ENCODE results near the gene ELMO1.

Gene ELMO1

GRCh38 chr7:37332243-37333016, 116.2 kb downstream of the ELMO1 start:
- Histone ChIP-seq H3K4me1 (ENCODE audit: control insufficient read depth, low read depth, low read length) (no peaks in the 10 kb centered on the region), H3K4me3 (ENCODE audit: low read length) (no peak overlapping the region), H3K18ac (ENCODE audit: low read length) (no peak overlapping the region), H2BK120ac (ENCODE audit: low read depth, low read length) (no peak overlapping the region), H3K27ac (ENCODE audit: low read depth, low read length) (no peak overlapping the region), H3K36me3 (ENCODE audit: control insufficient read depth, insufficient read depth, low read length) (no peaks in the 10 kb centered on the region), H3K23ac (ENCODE audit: low read length) (no peak overlapping the region), H3K4me2 (ENCODE audit: low read length) (no peak overlapping the region), H4K5ac (ENCODE audit: low read length) (no peak overlapping the region), H2BK5ac (ENCODE audit: low read length) (no peak overlapping the region), H2AK5ac (ENCODE audit: low read length) (no peak overlapping the region), H3K79me2 (ENCODE audit: control insufficient read depth, insufficient read depth, low read length) (no peaks in the 10 kb centered on the region), H3K9ac (ENCODE audit: low read length) (no peak overlapping the region), H3K27me3 (ENCODE audit: insufficient read depth, low read length, poor library complexity) (no peaks in the 10 kb centered on the region), H3K56ac (ENCODE audit: low read length) (no peak overlapping the region), H3K4ac (ENCODE audit: low read depth, low read length) (no peak overlapping the region), H3K79me1 (ENCODE audit: low read length) (no peaks in the 10 kb centered on the region), H2BK15ac (replicated peaks; ENCODE audit: low read depth) (no peak overlapping the region), H4K8ac (ENCODE audit: low read depth, low read length) (no peak overlapping the region)
- WGBS (ENCODE audit: extremely low coverage, insufficient coverage, low lambda C conversion rate) = no CpG with 5 or more reads among the region's 9 CpGs
- DNase-seq = no peak

DNA sequence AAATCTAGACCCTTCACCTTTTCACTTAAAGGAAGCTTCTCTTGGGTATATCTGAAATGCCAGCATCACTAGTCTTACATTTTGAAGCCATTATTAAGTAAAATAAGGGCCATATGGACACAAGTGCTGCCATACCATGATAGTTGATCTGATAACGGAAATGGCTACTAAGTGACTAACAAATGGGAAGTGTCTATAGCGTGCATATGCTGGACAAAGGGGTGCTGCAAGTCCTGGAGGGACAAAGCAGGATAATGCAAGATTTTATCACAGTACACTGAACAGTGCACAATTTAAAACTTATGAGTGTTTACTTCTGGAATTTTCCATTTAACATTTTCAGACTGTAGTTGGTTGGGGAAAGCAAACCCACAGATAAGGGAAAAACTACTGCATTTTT, 117.9 kb downstream of the ELMO1 start:
- Histone ChIP-seq H3K27ac (ENCODE audit: low read depth, low read length) (no peak overlapping the region), H3K4ac (ENCODE audit: low read depth, low read length) (no peak overlapping the region), H3K9ac (ENCODE audit: low read length) (no peak overlapping the region), H3K79me2 (ENCODE audit: control insufficient read depth, insufficient read depth, low read length) (no peaks in the 10 kb centered on the region), H3K27me3 (ENCODE audit: insufficient read depth, low read length, poor library complexity) (no peaks in the 10 kb centered on the region), H3K23ac (ENCODE audit: low read length) (no peak overlapping the region), H3K36me3 (ENCODE audit: control insufficient read depth, insufficient read depth, low read length) (no peaks in the 10 kb centered on the region), H3K79me1 (ENCODE audit: low read length) (no peaks in the 10 kb centered on the region), H2BK15ac (replicated peaks; ENCODE audit: low read depth) (no peak overlapping the region), H4K5ac (ENCODE audit: low read length) (no peak overlapping the region), H2AK5ac (ENCODE audit: low read length) (no peak overlapping the region), H3K18ac (ENCODE audit: low read length) (no peak overlapping the region), H3K4me1 (ENCODE audit: control insufficient read depth, low read depth, low read length) (no peaks in the 10 kb centered on the region), H3K4me2 (ENCODE audit: low read length) (no peak overlapping the region), H3K56ac (ENCODE audit: low read length) (no peak overlapping the region), H3K4me3 (ENCODE audit: low read length) (no peak overlapping the region), H2BK5ac (ENCODE audit: low read length) (no peak overlapping the region), H2BK120ac (ENCODE audit: low read depth, low read length) (no peak overlapping the region), H4K8ac (ENCODE audit: low read depth, low read length) (no peak overlapping the region)
- no peak for DNase-seq
- WGBS (ENCODE audit: extremely low coverage, insufficient coverage, low lambda C conversion rate) = no CpG with 5 or more reads among the region's 2 CpGs

GRCh38 chr7:37329940-37330339, 118.7 kb downstream of the ELMO1 start:
- H3K4ac ChIP-seq (ENCODE audit: low read depth, low read length) = no peak overlapping the region
- H3K4me1 ChIP-seq (ENCODE audit: control insufficient read depth, low read depth, low read length) = no peaks in the 10 kb centered on the region
- no peak for DNase-seq
- no peak overlapping the region for H3K4me3 ChIP-seq (ENCODE audit: low read length)
- H2BK120ac ChIP-seq (ENCODE audit: low read depth, low read length) = no peak overlapping the region
- H3K18ac ChIP-seq (ENCODE audit: low read length) = no peak overlapping the region
- H2BK5ac ChIP-seq (ENCODE audit: low read length) = no peak overlapping the region
- H4K8ac ChIP-seq (ENCODE audit: low read depth, low read length) = no peak overlapping the region
- no peak overlapping the region for H3K23ac ChIP-seq (ENCODE audit: low read length)
- no peaks in the 10 kb centered on the region for H3K27me3 ChIP-seq (ENCODE audit: insufficient read depth, low read length, poor library complexity)
- no peak overlapping the region for H2AK5ac ChIP-seq (ENCODE audit: low read length)
- H3K36me3 ChIP-seq (ENCODE audit: control insufficient read depth, insufficient read depth, low read length) = no peaks in the 10 kb centered on the region
- no peak overlapping the region for H2BK15ac ChIP-seq (replicated peaks; ENCODE audit: low read depth)
- H3K9ac ChIP-seq (ENCODE audit: low read length) = no peak overlapping the region
- H3K4me2 ChIP-seq (ENCODE audit: low read length) = no peak overlapping the region
- no peak overlapping the region for H4K5ac ChIP-seq (ENCODE audit: low read length)
- no peaks in the 10 kb centered on the region for H3K79me2 ChIP-seq (ENCODE audit: control insufficient read depth, insufficient read depth, low read length)
- WGBS (ENCODE audit: extremely low coverage, insufficient coverage, low lambda C conversion rate) = no CpG with 5 or more reads among the region's 2 CpGs
- no peaks in the 10 kb centered on the region for H3K79me1 ChIP-seq (ENCODE audit: low read length)
- H3K56ac ChIP-seq (ENCODE audit: low read length) = no peak overlapping the region
- H3K27ac ChIP-seq (ENCODE audit: low read depth, low read length) = no peak overlapping the region

DNA sequence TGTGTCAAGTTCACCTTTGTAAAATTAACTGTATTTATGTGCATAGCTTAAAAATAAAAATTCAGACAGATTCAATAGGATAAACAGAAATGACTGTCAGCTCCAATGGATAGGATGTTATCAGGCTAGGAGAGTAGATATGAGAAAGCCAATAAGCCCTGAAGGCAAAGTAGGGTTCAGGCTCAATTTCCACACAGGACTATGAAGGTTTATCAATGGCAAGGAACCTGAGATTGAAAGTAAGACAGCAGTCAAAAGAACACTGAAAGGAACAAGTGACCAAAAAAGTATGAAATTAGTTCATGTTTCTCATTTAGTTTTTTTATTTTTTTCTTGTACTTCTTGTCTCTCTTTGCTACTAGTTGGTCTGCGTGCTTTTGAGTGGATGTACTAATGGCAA, 121.4 kb downstream of the ELMO1 start:
- no peak overlapping the region for H3K9ac ChIP-seq (ENCODE audit: low read length)
- no peaks in the 10 kb centered on the region for H3K4me1 ChIP-seq (ENCODE audit: control insufficient read depth, low read depth, low read length)
- no peak overlapping the region for H4K5ac ChIP-seq (ENCODE audit: low read length)
- H3K27me3 ChIP-seq (ENCODE audit: insufficient read depth, low read length, poor library complexity) = no peaks in the 10 kb centered on the region
- no peak overlapping the region for H3K56ac ChIP-seq (ENCODE audit: low read length)
- no peak overlapping the region for H3K4ac ChIP-seq (ENCODE audit: low read depth, low read length)
- no peak overlapping the region for H3K4me2 ChIP-seq (ENCODE audit: low read length)
- H3K23ac ChIP-seq (ENCODE audit: low read length) = no peak overlapping the region
- H4K8ac ChIP-seq (ENCODE audit: low read depth, low read length) = no peak overlapping the region
- no peak overlapping the region for H2BK15ac ChIP-seq (replicated peaks; ENCODE audit: low read depth)
- H2BK120ac ChIP-seq (ENCODE audit: low read depth, low read length) = no peak overlapping the region
- no peak overlapping the region for H3K4me3 ChIP-seq (ENCODE audit: low read length)
- DNase-seq = no peak
- no peak overlapping the region for H2BK5ac ChIP-seq (ENCODE audit: low read length)
- no peaks in the 10 kb centered on the region for H3K36me3 ChIP-seq (ENCODE audit: control insufficient read depth, insufficient read depth, low read length)
- H3K27ac ChIP-seq (ENCODE audit: low read depth, low read length) = no peak overlapping the region
- H3K79me2 ChIP-seq (ENCODE audit: control insufficient read depth, insufficient read depth, low read length) = no peaks in the 10 kb centered on the region
- no peak overlapping the region for H3K18ac ChIP-seq (ENCODE audit: low read length)
- no CpG with 5 or more reads among the region's 1 CpG for WGBS (ENCODE audit: extremely low coverage, insufficient coverage, low lambda C conversion rate)
- H2AK5ac ChIP-seq (ENCODE audit: low read length) = no peak overlapping the region
- no peaks in the 10 kb centered on the region for H3K79me1 ChIP-seq (ENCODE audit: low read length)

- H3K56ac ChIP-seq (ENCODE audit: low read length) = no peak overlapping the region
- no peaks in the 10 kb centered on the region for H3K79me1 ChIP-seq (ENCODE audit: low read length)
- H2BK120ac ChIP-seq (ENCODE audit: low read depth, low read length) = no peak overlapping the region
- no CpG with 5 or more reads among the region's 4 CpGs for WGBS (ENCODE audit: extremely low coverage, insufficient coverage, low lambda C conversion rate)
- no peak overlapping the region for H2BK5ac ChIP-seq (ENCODE audit: low read length)
- no peak overlapping the region for H2BK15ac ChIP-seq (replicated peaks; ENCODE audit: low read depth)
- H3K9ac ChIP-seq (ENCODE audit: low read length) = no peak overlapping the region
- H3K23ac ChIP-seq (ENCODE audit: low read length) = no peak overlapping the region
- H3K4me2 ChIP-seq (ENCODE audit: low read length) = no peak overlapping the region
- H3K27me3 ChIP-seq (ENCODE audit: insufficient read depth, low read length, poor library complexity) = no peaks in the 10 kb centered on the region
- no peak overlapping the region for H3K4me3 ChIP-seq (ENCODE audit: low read length)
- DNase-seq = no peak
- H2AK5ac ChIP-seq (ENCODE audit: low read length) = no peak overlapping the region
- H3K79me2 ChIP-seq (ENCODE audit: control insufficient read depth, insufficient read depth, low read length) = no peaks in the 10 kb centered on the region
- no peak overlapping the region for H3K18ac ChIP-seq (ENCODE audit: low read length)
- H3K27ac ChIP-seq (ENCODE audit: low read depth, low read length) = no peak overlapping the region
- H4K5ac ChIP-seq (ENCODE audit: low read length) = no peak overlapping the region
- H3K4ac ChIP-seq (ENCODE audit: low read depth, low read length) = no peak overlapping the region
- peaks cover 6% of the 10 kb centered on the region for H3K4me1 ChIP-seq (ENCODE audit: control insufficient read depth, low read depth, low read length)
- no peaks in the 10 kb centered on the region for H3K36me3 ChIP-seq (ENCODE audit: control insufficient read depth, insufficient read depth, low read length)
- H4K8ac ChIP-seq (ENCODE audit: low read depth, low read length) = no peak overlapping the region
Observed at GRCh38 chr7:37323966-37324365, 124.7 kb downstream of the ELMO1 start.

DNA sequence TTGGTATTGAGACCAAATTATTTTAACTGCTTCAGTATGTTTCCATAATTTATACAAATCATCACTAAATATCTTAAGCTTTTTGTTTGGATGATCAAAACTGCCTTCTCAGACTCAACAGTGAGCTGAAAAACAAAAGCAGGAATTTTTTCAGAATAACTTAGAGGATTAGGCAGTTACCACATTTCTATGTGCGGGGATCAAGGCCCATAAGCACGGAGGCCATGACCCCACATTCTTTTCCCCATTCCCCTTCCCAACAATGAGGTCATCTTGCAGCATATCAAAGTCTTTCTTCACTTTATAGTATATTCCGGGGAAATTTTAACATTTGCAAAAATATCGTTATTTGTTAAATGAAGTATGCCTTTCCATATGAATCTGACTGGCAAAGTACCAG, 125.8 kb downstream of the ELMO1 start:
- H2BK15ac ChIP-seq (replicated peaks; ENCODE audit: low read depth) = no peak overlapping the region
- H3K4me3 ChIP-seq (ENCODE audit: low read length) = no peak overlapping the region
- H3K36me3 ChIP-seq (ENCODE audit: control insufficient read depth, insufficient read depth, low read length) = no peaks in the 10 kb centered on the region
- no peaks in the 10 kb centered on the region for H3K27me3 ChIP-seq (ENCODE audit: insufficient read depth, low read length, poor library complexity)
- H3K79me2 ChIP-seq (ENCODE audit: control insufficient read depth, insufficient read depth, low read length) = no peaks in the 10 kb centered on the region
- no peak overlapping the region for H4K5ac ChIP-seq (ENCODE audit: low read length)
- no CpG with 5 or more reads among the region's 4 CpGs for WGBS (ENCODE audit: extremely low coverage, insufficient coverage, low lambda C conversion rate)
- no peak for DNase-seq
- H3K9ac ChIP-seq (ENCODE audit: low read length) = no peak overlapping the region
- no peak overlapping the region for H3K4me2 ChIP-seq (ENCODE audit: low read length)
- H2BK5ac ChIP-seq (ENCODE audit: low read length) = no peak overlapping the region
- no peak overlapping the region for H2AK5ac ChIP-seq (ENCODE audit: low read length)
- no peak overlapping the region for H3K27ac ChIP-seq (ENCODE audit: low read depth, low read length)
- H3K18ac ChIP-seq (ENCODE audit: low read length) = no peak overlapping the region
- no peak overlapping the region for H2BK120ac ChIP-seq (ENCODE audit: low read depth, low read length)
- peaks cover 6% of the 10 kb centered on the region for H3K4me1 ChIP-seq (ENCODE audit: control insufficient read depth, low read depth, low read length)
- H3K56ac ChIP-seq (ENCODE audit: low read length) = no peak overlapping the region
- H3K23ac ChIP-seq (ENCODE audit: low read length) = no peak overlapping the region
- H4K8ac ChIP-seq (ENCODE audit: low read depth, low read length) = no peak overlapping the region
- no peak overlapping the region for H3K4ac ChIP-seq (ENCODE audit: low read depth, low read length)
- H3K79me1 ChIP-seq (ENCODE audit: low read length) = no peaks in the 10 kb centered on the region
